ENCODE measurements around the gene RIIAD1. TPM values are rescaled to one million over a fixed set of nuclear protein-coding genes. Genes with fewer than 3 reads are reported as not detected.
A peak's percentile ranks its signal among the peaks of the same experiment; 100 is the strongest.
"Not testable (repeated sequence)": the region's sequence is repeated elsewhere in the genome, so short reads cannot be mapped to it uniquely, and the experiment has no call there.

Gene RIIAD1
- total RNA-seq, 2 experiments from 2014 or later: not detected

DNA sequence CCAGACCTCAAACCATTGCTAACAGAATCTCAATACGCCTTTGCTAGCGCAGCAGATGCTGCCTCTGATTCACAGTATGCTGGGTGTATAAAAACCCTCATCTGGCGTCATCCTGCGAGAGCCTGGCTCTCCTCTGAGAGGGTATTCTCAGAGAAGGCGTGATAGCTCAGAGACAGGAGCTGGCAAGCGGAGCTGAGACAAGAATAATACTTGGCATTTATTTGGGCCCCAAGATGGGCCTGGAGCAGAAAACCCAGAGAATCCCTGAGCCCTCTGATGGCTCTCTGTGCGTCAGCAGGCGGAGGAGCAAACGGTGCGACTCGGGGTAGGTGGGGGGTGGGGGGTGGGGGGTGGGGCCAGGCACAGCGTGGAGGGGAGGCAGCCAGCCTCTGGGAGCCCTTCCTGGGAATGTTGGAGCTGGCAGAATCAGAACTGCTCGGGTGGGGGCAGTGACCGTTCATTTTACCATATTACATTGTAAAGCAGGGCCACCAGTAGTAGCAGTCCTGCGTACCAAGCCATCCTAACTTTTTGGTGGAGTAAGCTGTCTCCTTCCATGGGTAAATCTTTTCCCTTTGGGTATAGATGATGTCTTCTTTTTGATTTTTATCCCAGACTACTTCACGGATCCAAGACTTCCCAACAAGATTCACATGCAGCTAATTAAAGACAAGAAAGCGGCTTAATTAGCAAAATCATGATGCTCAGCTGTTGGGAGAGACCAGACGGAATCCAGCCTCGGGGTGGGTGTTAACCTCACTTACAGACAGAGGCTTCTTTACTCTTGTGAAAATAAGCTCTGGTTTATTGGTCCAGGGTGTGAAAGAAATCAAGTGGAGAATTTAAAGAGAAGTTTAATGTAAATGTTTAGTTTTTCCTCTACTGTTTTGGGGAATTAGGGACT, 7.1 kb downstream of the RIIAD1 start:
- CTCF ChIA-PET: interaction anchor here (0.9 kb wide), 1 partner anchor 131 kb away, joined by 3 read pairs; no protein-coding TSS in a partner anchor
- no peak for DNase-seq
- Mint-ChIP-seq H3K36me3 (ENCODE audit: low read depth) (no peaks in the 10 kb centered on the region), H3K4me3 (no peak overlapping the region), H3K27ac (no peak overlapping the region), H3K27me3 (peaks cover 43% of the 10 kb centered on the region), H3K9me3 (no peaks in the 10 kb centered on the region), H3K4me1 (no peaks in the 10 kb centered on the region)
- POLR2A ChIA-PET: no interaction called here

DNA sequence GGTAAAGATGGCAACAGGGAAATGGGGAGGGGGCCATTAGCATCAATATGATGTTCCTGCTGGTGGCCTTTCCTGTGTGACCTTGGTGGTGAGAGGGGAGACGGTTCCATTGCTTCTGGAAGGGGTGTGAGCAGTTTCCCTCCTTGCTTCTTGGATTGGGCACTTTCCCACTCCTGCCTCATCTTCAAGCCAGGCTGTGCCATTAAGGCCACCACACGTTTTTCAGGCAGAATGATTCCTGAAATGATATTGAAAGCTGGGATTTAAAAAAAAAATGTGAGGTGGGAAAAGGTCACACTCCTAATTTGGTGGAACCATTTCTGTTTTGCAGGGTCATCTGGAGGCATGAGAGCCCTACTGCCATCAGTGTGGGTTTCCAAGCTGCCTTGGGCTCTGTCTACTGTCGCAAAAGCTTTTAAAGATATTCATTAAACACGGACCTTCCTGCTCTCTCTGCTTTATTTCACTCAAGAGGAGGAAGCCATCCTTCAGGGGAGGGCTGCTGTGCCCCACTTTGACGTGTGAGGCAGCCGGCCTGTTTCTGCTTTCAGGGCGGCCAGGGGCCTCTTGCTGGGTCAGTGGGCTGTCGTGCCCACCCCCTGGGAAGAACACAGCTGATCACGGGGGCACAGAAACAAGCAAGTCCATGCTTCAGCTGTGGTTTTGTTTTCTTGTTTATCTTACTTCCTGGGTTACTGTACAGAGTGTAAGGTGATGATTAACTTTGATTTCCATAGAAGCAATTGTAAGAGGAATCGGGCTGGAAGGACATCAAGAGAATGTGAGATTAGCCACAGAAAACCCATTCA, 8.0 kb downstream of the RIIAD1 start:
- Mint-ChIP-seq H3K27me3 (peaks cover 39% of the 10 kb centered on the region), H3K9me3 (no peaks in the 10 kb centered on the region), H3K4me3 (no peak overlapping the region), H3K4me1 (no peaks in the 10 kb centered on the region), H3K36me3 (ENCODE audit: low read depth) (no peaks in the 10 kb centered on the region), H3K27ac (no peak overlapping the region)
- DNase-seq: no peak
- ChIA-PET CTCF (no interaction called here), POLR2A (interaction anchor here (1.0 kb wide), 1 partner anchor 14 kb away, joined by 3 read pairs; no protein-coding TSS in a partner anchor)

DNA sequence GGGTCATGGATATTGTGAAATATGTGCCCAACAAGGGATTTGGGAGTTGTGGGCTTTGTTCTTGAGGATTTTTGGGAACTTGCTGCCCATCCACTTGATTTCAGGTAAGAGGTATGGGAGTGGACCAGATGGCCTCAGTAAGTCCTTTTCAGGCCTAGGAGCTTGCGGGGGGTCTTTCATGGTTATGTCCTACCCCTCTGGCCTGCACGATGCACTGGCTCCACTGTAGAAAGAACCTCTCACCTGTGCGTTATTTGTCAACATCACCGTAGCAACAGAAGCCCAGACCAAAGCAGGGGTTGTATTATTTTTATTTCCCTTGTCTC, 8.6 kb downstream of the RIIAD1 start:
- CTCF ChIA-PET: no interaction called here
- H3K27me3 Mint-ChIP-seq: peaks cover 37% of the 10 kb centered on the region
- POLR2A ChIA-PET: interaction anchor here (1.0 kb wide), 1 partner anchor 14 kb away, joined by 3 read pairs; no protein-coding TSS in a partner anchor
- no peak overlapping the region for H3K4me3 Mint-ChIP-seq
- H3K27ac Mint-ChIP-seq: no peak overlapping the region
- H3K36me3 Mint-ChIP-seq (ENCODE audit: low read depth): no peaks in the 10 kb centered on the region
- no peaks in the 10 kb centered on the region for H3K4me1 Mint-ChIP-seq
- no peaks in the 10 kb centered on the region for H3K9me3 Mint-ChIP-seq
- no peak for DNase-seq

DNA sequence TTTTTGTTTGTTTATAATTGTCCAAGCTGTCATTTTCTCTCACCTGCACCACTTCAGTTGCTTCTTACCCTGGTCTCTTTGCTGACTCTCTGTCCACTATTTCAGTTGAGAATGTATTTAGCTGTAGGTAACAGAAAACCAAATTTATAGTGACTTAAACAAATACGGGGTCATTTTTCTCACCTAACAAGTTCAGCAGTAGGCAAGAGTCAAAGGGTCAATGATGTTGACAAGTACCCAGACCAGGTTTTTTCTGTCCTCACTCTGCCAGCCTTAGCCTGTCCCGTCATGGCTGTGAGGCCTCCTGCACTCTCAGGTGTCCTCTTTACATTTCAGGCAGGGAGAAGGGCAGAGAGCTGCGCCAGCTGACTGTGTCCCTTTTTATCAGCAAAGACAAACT, 11.8 kb downstream of the RIIAD1 start:
- Mint-ChIP-seq H3K27ac (no peak overlapping the region), H3K27me3 (peaks cover 19% of the 10 kb centered on the region), H3K36me3 (ENCODE audit: low read depth) (peaks cover 6% of the 10 kb centered on the region), H3K4me3 (no peak overlapping the region), H3K9me3 (peaks cover 11% of the 10 kb centered on the region), H3K4me1 (no peaks in the 10 kb centered on the region)
- POLR2A ChIA-PET: interaction anchor here (1.3 kb wide), 1 partner anchor 30 kb away, joined by 3 read pairs; the partner anchor contains the start of gene MRPL9
- DNase-seq: no peak
- CTCF ChIA-PET: interaction anchor here (2.3 to 2.9 kb wide), 3 partner anchors 12 to 289 kb away, joined by 8 to 11 read pairs (median 10); no protein-coding TSS in a partner anchor

DNA sequence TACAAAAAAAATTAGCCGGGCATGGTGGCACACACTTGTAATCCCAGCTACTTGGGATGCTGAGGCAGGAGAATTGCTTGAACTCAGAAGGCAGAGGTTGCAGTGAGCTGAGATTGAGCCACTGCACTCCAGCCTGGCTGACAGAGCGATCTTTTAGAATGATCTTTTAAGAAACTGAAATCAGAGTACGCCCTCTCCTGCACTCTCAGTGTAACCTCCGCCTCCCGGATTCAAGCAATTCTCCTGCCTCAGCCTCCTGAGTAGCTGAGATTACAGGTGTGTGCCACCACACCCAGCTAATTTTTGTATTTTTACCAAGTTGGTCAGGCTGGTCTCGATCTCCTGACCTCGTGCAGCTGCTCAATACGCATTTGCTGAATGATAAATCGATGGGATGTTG, 12.7 kb downstream of the RIIAD1 start:
- H3K27ac Mint-ChIP-seq; H3K4me1 Mint-ChIP-seq; H3K4me3 Mint-ChIP-seq; H3K36me3 Mint-ChIP-seq (ENCODE audit: low read depth); DNase-seq: not testable (repeated sequence)
- ChIA-PET CTCF (interaction anchor here (0.9 to 2.9 kb wide), 13 partner anchors 11 to 436 kb away, joined by 3 to 17 read pairs (median 5); partner anchors contain the start of genes CELF3 and RIIAD1), POLR2A (interaction anchor here (1.3 kb wide), 1 partner anchor 78 kb away, joined by 3 read pairs; no protein-coding TSS in a partner anchor)
- Mint-ChIP-seq H3K27me3 (peaks cover 14% of the 10 kb centered on the region), H3K9me3 (peaks cover 15% of the 10 kb centered on the region)

DNA sequence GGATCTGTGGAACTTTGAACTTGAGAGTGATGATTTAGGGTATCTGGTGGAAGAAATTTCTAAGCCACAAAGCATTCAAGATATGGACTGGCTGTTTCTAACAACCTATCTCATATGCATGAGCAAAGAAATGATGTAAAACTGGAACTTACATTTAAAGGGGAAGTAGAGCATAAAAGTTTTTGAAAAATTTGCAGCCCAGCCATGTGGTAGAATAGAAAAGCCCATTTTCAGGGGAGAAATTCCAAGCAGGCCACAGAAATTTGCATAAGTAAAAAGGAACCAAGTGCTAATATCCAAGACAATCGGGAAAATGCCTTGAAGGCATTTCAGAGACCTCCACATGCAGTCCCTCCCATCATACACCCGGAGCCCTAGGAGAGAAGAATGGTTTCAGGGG, 15.7 kb downstream of the RIIAD1 start:
- CTCF ChIA-PET: no interaction called here
- POLR2A ChIA-PET: no interaction called here
- no peak overlapping the region for H3K4me3 Mint-ChIP-seq

DNA sequence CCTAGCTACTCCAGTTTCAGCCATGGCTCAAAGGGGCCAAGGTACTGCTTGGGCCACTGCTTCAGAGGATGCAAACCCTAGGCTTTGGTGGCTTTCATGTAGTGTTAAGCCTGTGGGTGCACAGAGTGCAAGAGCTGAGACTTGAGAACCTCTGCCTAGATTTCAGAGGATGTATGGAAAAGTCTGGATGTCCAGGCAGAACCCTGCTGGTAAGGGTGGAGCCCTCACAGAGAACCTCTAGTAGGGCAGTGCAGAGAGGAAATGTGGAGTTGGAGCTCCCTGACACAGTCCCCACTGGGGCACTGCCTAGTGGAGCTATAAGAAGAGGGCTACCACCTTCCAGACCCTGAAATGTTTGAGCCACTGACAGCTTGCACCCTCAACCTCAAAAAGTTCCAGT, 16.2 kb downstream of the RIIAD1 start:
- Mint-ChIP-seq H3K36me3 (ENCODE audit: low read depth) (peaks cover 7% of the 10 kb centered on the region), H3K4me1 (peaks cover 7% of the 10 kb centered on the region), H3K4me3 (no peak overlapping the region), H3K9me3 (peaks cover 15% of the 10 kb centered on the region), H3K27ac (no peak overlapping the region), H3K27me3 (peaks cover 6% of the 10 kb centered on the region)
- ChIA-PET CTCF (no interaction called here), POLR2A (no interaction called here)
- DNase-seq: no peak

More for the DNA sequence above, 15.7 kb downstream of the RIIAD1 start:
- peaks cover 5% of the 10 kb centered on the region for H3K27me3 Mint-ChIP-seq
- no peak overlapping the region for H3K27ac Mint-ChIP-seq
- H3K9me3 Mint-ChIP-seq: peaks cover 15% of the 10 kb centered on the region
- H3K36me3 Mint-ChIP-seq (ENCODE audit: low read depth): peaks cover 7% of the 10 kb centered on the region
- no peak for DNase-seq
- H3K4me1 Mint-ChIP-seq: peaks cover 7% of the 10 kb centered on the region

DNA sequence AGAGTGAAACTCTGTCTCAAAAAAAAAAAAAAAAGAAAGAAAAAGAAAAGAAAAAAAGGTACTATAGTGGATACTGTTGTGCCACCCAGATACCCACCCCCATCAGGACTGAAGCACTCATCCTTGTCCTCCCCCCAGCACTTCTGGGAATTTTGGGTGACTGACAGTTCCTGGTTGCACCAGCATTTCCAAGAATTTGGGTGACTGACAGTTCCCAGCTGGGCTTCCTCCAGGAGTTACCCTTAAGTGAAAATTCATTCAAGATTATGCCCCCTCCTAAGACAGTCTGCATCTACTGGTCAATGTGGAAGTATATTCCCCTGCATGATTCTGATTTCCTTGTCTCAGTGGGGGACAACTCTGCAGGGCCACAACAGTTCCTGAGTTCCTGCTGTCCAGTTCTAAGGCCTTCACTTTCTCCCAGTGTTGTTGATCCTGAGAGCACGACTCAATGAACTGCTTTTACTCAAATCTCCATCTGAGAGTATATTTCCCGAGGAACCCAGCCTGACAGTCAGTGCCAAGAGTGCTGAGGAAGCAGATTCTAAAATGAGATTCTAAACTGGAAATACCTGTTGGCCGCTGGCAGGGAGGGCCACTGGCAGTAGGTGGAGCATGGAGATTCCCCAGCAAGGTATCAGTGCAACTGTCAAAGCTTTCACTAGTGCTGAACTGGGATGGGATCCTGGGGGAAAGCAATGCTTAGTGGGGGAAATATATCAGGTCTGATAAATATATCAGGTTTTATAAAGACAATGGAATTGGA, 18.5 kb downstream of the RIIAD1 start:
- Mint-ChIP-seq H3K27ac (no peak overlapping the region), H3K9me3 (peaks cover 15% of the 10 kb centered on the region), H3K36me3 (ENCODE audit: low read depth) (peaks cover 7% of the 10 kb centered on the region), H3K27me3 (peaks cover 12% of the 10 kb centered on the region), H3K4me1 (peaks cover 7% of the 10 kb centered on the region), H3K4me3 (no peak overlapping the region)
- CTCF ChIA-PET: interaction anchor here (0.7 kb wide), 1 partner anchor 76 kb away, joined by 4 read pairs; no protein-coding TSS in a partner anchor
- POLR2A ChIA-PET: no interaction called here
- no peak for DNase-seq

DNA sequence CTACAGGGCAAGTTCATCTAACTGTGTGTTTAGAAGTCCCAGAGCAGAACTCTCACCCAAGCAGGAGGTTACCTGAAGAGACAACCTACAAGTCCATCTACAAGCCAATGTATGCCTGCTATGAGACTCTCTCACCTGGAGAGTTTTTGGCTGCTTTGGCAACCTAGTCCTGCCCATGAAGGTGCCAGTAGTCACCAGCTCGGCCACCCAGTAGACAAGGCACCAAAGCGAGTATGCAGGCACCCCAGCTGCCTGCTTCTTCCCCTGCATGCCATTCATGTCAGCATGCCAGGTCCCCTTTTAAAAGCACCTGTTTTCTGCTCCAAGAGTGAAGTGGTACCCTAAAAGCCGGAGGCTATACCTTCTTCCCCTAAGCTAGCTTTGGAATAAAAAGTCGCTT, 20.2 kb downstream of the RIIAD1 start:
- POLR2A ChIA-PET: no interaction called here
- Mint-ChIP-seq H3K36me3 (ENCODE audit: low read depth) (peaks cover 7% of the 10 kb centered on the region), H3K27me3 (peaks cover 23% of the 10 kb centered on the region), H3K9me3 (peaks cover 15% of the 10 kb centered on the region), H3K4me1 (peaks cover 7% of the 10 kb centered on the region), H3K4me3 (no peak overlapping the region), H3K27ac (no peak overlapping the region)
- DNase-seq: no peak
- CTCF ChIA-PET: interaction anchor here (1.2 kb wide), 1 partner anchor 95 kb away, joined by 3 read pairs; no protein-coding TSS in a partner anchor

DNA sequence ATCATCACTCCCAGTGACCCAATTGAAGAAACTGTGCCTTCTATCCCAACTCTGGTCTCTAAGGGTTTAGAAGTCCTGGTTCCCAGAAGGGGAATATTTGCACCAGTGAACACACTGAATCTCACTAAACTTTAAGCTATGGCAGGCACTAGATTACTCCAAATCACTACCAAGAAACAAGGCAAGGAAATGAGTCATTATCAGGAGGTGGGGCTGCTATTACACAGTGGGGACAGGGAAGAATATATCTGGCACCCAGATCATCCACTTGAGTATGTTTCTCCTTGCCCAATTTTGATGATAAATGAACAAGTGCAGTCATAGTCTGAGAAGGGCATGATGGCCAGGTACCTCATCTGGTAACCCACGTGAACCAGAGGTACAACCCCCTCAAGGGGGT, 35.0 kb downstream of the RIIAD1 start:
- H3K4me3 Mint-ChIP-seq: no peak overlapping the region
- H3K4me1 Mint-ChIP-seq: peaks cover 23% of the 10 kb centered on the region
- H3K36me3 Mint-ChIP-seq (ENCODE audit: low read depth): peaks cover 35% of the 10 kb centered on the region
- ChIA-PET POLR2A (interaction anchor here (1.0 kb wide), 1 partner anchor 62 kb away, joined by 3 read pairs; no protein-coding TSS in a partner anchor), CTCF (no interaction called here)
- H3K27me3 Mint-ChIP-seq: no peaks in the 10 kb centered on the region
- no peaks in the 10 kb centered on the region for H3K9me3 Mint-ChIP-seq
- peak overlapping the region; percentile 27 for H3K27ac Mint-ChIP-seq
- no peak for DNase-seq

DNA sequence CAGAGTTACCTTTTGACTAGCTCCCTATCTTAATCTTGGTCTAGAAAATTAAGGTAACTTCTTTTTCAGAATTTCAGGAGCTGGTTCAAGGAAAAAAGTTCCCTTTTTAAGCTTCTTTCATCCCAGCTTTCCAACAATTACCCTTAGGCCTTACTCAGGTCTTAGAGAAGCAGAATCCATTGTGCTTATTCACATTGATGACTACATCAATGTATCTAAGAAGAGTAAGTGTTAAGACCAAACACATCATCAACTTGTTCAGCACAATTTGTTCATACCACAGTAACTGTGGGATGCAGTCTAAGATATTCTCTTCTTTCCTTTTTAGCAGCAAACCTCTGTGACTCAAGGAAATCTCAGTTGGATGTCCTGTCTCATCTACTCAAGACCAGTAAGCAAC, 37.9 kb downstream of the RIIAD1 start:
- no peak overlapping the region for H3K27ac Mint-ChIP-seq
- POLR2A ChIA-PET: no interaction called here

DNA sequence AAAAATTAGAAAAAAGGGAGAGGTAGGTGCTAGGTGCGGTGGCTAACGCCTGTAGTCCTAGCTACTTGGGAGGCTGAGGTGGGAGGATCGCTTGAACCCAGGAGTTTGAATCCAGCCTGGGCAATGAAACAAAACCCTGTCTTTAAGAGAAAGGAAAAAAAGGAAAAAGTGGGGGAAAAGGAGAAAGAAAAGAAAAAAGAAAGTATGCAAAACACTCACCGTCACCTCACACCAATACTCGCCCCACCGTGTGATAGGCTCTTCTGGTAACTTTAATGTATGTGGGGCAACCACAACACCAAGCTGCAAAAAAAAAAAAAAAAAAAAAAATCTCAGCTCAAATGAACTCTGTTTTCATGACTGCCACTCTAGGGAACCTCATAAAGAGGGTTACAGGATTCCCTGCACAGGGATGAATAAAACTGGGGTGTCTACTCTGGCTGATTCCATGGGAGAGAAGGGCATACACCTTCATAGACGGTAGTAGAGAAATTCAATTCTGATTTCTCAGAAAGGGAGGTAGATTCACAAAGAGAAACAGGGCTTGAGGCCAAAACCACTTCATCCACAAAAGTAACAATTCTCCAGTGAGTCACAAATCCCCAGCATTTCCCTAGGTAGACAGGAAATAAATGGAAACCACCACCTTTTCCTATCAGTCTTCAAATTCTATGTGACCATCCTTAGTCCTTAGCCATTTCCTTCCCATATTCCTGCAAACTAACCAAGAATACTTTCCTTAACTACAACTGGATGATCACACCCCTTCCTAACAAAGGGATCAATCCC, 39.5 kb downstream of the RIIAD1 start:
- no peaks in the 10 kb centered on the region for H3K9me3 Mint-ChIP-seq
- peak overlapping the region; percentile 6 for H3K4me3 Mint-ChIP-seq
- no peaks in the 10 kb centered on the region for H3K27me3 Mint-ChIP-seq
- POLR2A ChIA-PET: interaction anchor here (1.1 kb wide), 1 partner anchor 69 kb away, joined by 5 read pairs; no protein-coding TSS in a partner anchor
- peaks cover 45% of the 10 kb centered on the region for H3K36me3 Mint-ChIP-seq (ENCODE audit: low read depth)
- no peak overlapping the region for H3K27ac Mint-ChIP-seq
- CTCF ChIA-PET: interaction anchor here (0.9 kb wide), 1 partner anchor 9 kb away, joined by 3 read pairs; no protein-coding TSS in a partner anchor
- no peak for DNase-seq
- H3K4me1 Mint-ChIP-seq: peaks cover 56% of the 10 kb centered on the region

More for the DNA sequence above, 37.9 kb downstream of the RIIAD1 start:
- Mint-ChIP-seq H3K36me3 (ENCODE audit: low read depth) (peaks cover 45% of the 10 kb centered on the region), H3K27me3 (no peaks in the 10 kb centered on the region), H3K4me3 (no peak overlapping the region), H3K4me1 (peaks cover 45% of the 10 kb centered on the region), H3K9me3 (no peaks in the 10 kb centered on the region)
- no peak for DNase-seq
- CTCF ChIA-PET: no interaction called here
